K562 (cell line): ENCODE results near the gene PLEKHF1. TPM values are rescaled to one million over a fixed set of nuclear protein-coding genes. Genes with fewer than 3 reads are reported as not detected.

Source experiments
- CC2D1A ChIP-seq: fragments of 450-650 bp; IDR thresholded peaks from 2 replicates; pipeline ENCODE4 v1.6.1; 2017; ENCODE audit warnings: mild to moderate bottlenecking
- DLX4 ChIP-seq: fragments of 250-450 bp; sonication (Bioruptor Pico); IDR thresholded peaks from 2 replicates; pipeline ENCODE4 v1.6.1; 2021; ENCODE audit warnings: mild to moderate bottlenecking
- FIP1L1 ChIP-seq: fragments of 200-400 bp; formaldehyde crosslinking; IDR thresholded peaks from 2 replicates; pipeline ENCODE4 v1.6.1; 2018; ENCODE audit warnings: mild to moderate bottlenecking, low read depth, low read length; ENCODE audit not compliant: poor library complexity, severe bottlenecking
- GTF3C2 ChIP-seq: IDR thresholded peaks from 3 replicates; pipeline ENCODE4 v1.6.1; 2011; ENCODE audit warnings: borderline replicate concordance, mild to moderate bottlenecking, moderate library complexity; ENCODE audit not compliant: insufficient read length; ENCODE audit errors: extremely low read depth
- HOXB6 ChIP-seq: fragments of 250-450 bp; sonication (Bioruptor Pico); IDR thresholded peaks from 2 replicates; pipeline ENCODE4 v1.5.1; 2022; ENCODE audit warnings: mild to moderate bottlenecking, borderline replicate concordance
- HSF4 ChIP-seq: fragments of 250-450 bp; sonication (Bioruptor Pico); IDR thresholded peaks from 2 replicates; pipeline ENCODE4 v2.1.2; 2022; ENCODE audit warnings: mild to moderate bottlenecking, moderate library complexity, borderline replicate concordance
- IFI16 ChIP-seq: fragments of 250-450 bp; sonication (Bioruptor Pico); IDR thresholded peaks from 2 replicates; pipeline ENCODE4 v2.1.2; 2022; ENCODE audit warnings: mild to moderate bottlenecking, inconsistent platforms
- NELFE ChIP-seq: IDR thresholded peaks from 2 replicates; pipeline ENCODE4 v1.6.1; 2011; ENCODE audit warnings: mild to moderate bottlenecking; ENCODE audit not compliant: insufficient read depth, insufficient read length
- NR1H2 ChIP-seq: sonication (generic); formaldehyde crosslinking; IDR thresholded peaks from 2 replicates; pipeline ENCODE4 v1.4.0; 2020; ENCODE audit warnings: mild to moderate bottlenecking, missing genetic modification reagents
- PHF20 ChIP-seq: fragments of 450-650 bp; IDR thresholded peaks from 2 replicates; pipeline ENCODE4 v1.6.1; 2018; ENCODE audit not compliant: partially characterized antibody
- PHF21A ChIP-seq: fragments of 450-650 bp; IDR thresholded peaks from 2 replicates; pipeline ENCODE4 v1.6.1; 2017; ENCODE audit warnings: low read depth, borderline replicate concordance
- POLR2B ChIP-seq: fragments of 450-650 bp; IDR thresholded peaks from 2 replicates; pipeline ENCODE4 v1.6.1; 2018; ENCODE audit warnings: low read depth; ENCODE audit not compliant: partially characterized antibody
- SNAPC5 ChIP-seq: fragments of 250-450 bp; sonication (Bioruptor Pico); IDR thresholded peaks from 2 replicates; pipeline ENCODE4 v1.8.0; 2021; ENCODE audit warnings: moderate library complexity, mild to moderate bottlenecking, inconsistent platforms
- SOX6 ChIP-seq: fragments of 450-650 bp; IDR thresholded peaks from 2 replicates; pipeline ENCODE4 v1.6.1; 2014; ENCODE audit warnings: mild to moderate bottlenecking
- TAL1 ChIP-seq: fragments of 450-650 bp; IDR thresholded peaks from 2 replicates; pipeline ENCODE4 v1.6.1; 2016; ENCODE audit warnings: mild to moderate bottlenecking
- TRIM24 ChIP-seq, 2 experiments: fragments of 450-650 bp; IDR thresholded peaks; 2 replicates each; pipeline ENCODE4 v1.6.1; 2016
- VEZF1 ChIP-seq: fragments of 200-800 bp; sonication (Bioruptor generic); IDR thresholded peaks from 2 replicates; pipeline ENCODE4 v1.6.1; 2017; ENCODE audit warnings: missing genetic modification characterization, missing compliant biosample characterization
- ZBTB49 ChIP-seq: sonication (generic); formaldehyde crosslinking; IDR thresholded peaks from 2 replicates; pipeline ENCODE4 v1.8.0; 2022; ENCODE audit warnings: missing genetic modification reagents, mild to moderate bottlenecking, borderline replicate concordance
- ZKSCAN3 ChIP-seq: fragments of 250-450 bp; sonication (Bioruptor Pico); IDR thresholded peaks from 2 replicates; pipeline ENCODE4 v1.4.0; 2020
- ZNF197 ChIP-seq: fragments of 200-800 bp; sonication (Bioruptor generic); IDR thresholded peaks from 2 replicates; pipeline ENCODE4 v1.6.1; 2016; ENCODE audit warnings: low read depth, missing genetic modification characterization, missing compliant biosample characterization
- ZNF444 ChIP-seq: fragments of 250-450 bp; sonication (Bioruptor Pico); IDR thresholded peaks from 2 replicates; pipeline ENCODE4 v1.4.0; 2020; ENCODE audit warnings: mild to moderate bottlenecking, moderate library complexity
- ZNF696 ChIP-seq: fragments of 250-450 bp; sonication (Bioruptor Pico); conservative IDR thresholded peaks from 2 replicates; pipeline ENCODE4 v1.4.0; 2020; ENCODE audit warnings: mild to moderate bottlenecking, moderate library complexity
- polyA plus RNA-seq, 8 experiments: library from polyadenylated mRNA; depleted of rRNA in 4 of 8; stranded (reverse) in 5 of 8; unstranded in 3 of 8; fragments of >200 nt; fragmentation: Nextera tagmentation in 2 of 8; fragmentation: Illumina TruSeq in 1 of 8; extraction: Ambion mirVana in 2 of 8; extraction: Trizol in 1 of 8; gene quantifications; 2 replicates each; pipeline versions ENCODE4 v1.2.1 to v1.2.3, GENCODE V29; 2011 to 2014; ENCODE audit warnings: inconsistent platforms in 1 of 8, missing spikeins in 1 of 8
- total RNA-seq, 7 experiments: library from RNA; depleted of rRNA in 6 of 7; stranded (reverse); fragments of >200 nt in 6 of 7; fragmentation: Illumina TruSeq in 2 of 7; extraction: Trizol in 2 of 7; gene quantifications; 2 replicates each; pipeline versions ENCODE4 v1.2.1 to v1.2.3, GENCODE V29; 2011 to 2021; ENCODE audit warnings: low replicate concordance in 1 of 7

The PLEKHF1 gene
- total and polyA plus RNA-seq, 9 of the 15 experiments (the other 6 are each of a cell fraction or from before 2014, with no cell fraction given) = 0.07 to 13.4 (median 3.9) TPM; not detected in 1

- no peak for TF ChIP-seq GTF3C2
- no peak for TF ChIP-seq ZNF444 (CRISPR knock-in tag)
- TF ChIP-seq TRIM24 (IDR thresholded peaks at IDR 0.05) = peak; percentile 88 to 93
- TF ChIP-seq HOXB6 = no peak
- no peak for TF ChIP-seq CC2D1A
- no peak for TF ChIP-seq PHF20
- TF ChIP-seq ZBTB49 = no peak
- no peak for TF ChIP-seq DLX4
- TF ChIP-seq ZNF696 (CRISPR knock-in tag) = no peak
- no peak for TF ChIP-seq NR1H2 (CRISPR knock-in tag)
- no peak for TF ChIP-seq ZKSCAN3 (CRISPR knock-in tag)
- TF ChIP-seq FIP1L1 = no peak
- no peak for TF ChIP-seq NELFE
- no peak for TF ChIP-seq TAL1
- TF ChIP-seq HSF4 (CRISPR knock-in tag) = peak; percentile 58; the same call in 1 of the 2 replicates
- peak; percentile 55 for TF ChIP-seq SOX6
- TF ChIP-seq POLR2B = peak; percentile 69
- TF ChIP-seq PHF21A = no peak
- peak; percentile 29; the same call in 1 of the 2 replicates for TF ChIP-seq VEZF1 (CRISPR knock-in tag)
- TF ChIP-seq ZNF197 (CRISPR knock-in tag) = no peak
- no peak for TF ChIP-seq SNAPC5 (CRISPR knock-in tag)
- TF ChIP-seq IFI16 = no peak
These were observed 22.1 kb downstream of the PLEKHF1 start (continued) for GRCh38 chr19:29687244-29687896.
